Measurements from ENCODE around the gene SECTM1. TPM values are rescaled to one million over a fixed set of nuclear protein-coding genes. Genes with fewer than 3 reads are reported as not detected.

The SECTM1 gene
- total and polyA plus RNA-seq, 9 of the 15 experiments (the other 6 are each of a cell fraction or from before 2014, with no cell fraction given): 0.11 to 0.46 (median 0.18) TPM; not detected in 6

GRCh38 chr17:82272495-82273326, 60.9 kb downstream of the SECTM1 start (continued):
- TF ChIP-seq RBM15 (IDR thresholded peaks at IDR 0.05; ENCODE audit: insufficient read depth, low read length): no peak
- TF ChIP-seq U2AF2 (optimal IDR thresholded peaks at IDR 0.05; ENCODE audit: low read depth, low read length): no peak
- TF ChIP-seq ELF4 (CRISPR knock-in tag; IDR thresholded peaks at IDR 0.05): peak; percentile 44; the same call in 1 of the 2 replicates
- peak; percentile 51; the same call in 1 of the 2 replicates for TF ChIP-seq ZBTB17 (CRISPR knock-in tag; IDR thresholded peaks at IDR 0.05)
- TF ChIP-seq MNT (conservative IDR thresholded peaks at IDR 0.05): peak; percentile 85 to 88
- no peak for TF ChIP-seq HIVEP1 (CRISPR knock-in tag; IDR thresholded peaks at IDR 0.05)
- peak; percentile 65 to 74; a peak in 2 of 4 replicates for TF ChIP-seq FOXK2 (conservative IDR thresholded peaks at IDR 0.05 in 1 of 2, IDR thresholded peaks at IDR 0.05 in 1 of 2; ENCODE audit: low read depth in 2 of 2)
- TF ChIP-seq EGR1 (conservative IDR thresholded peaks at IDR 0.05): peak; percentile 59
- no peak for TF ChIP-seq PTRF (tag; IDR thresholded peaks at IDR 0.05)
- no peak for TF ChIP-seq MYNN (IDR thresholded peaks at IDR 0.05)
- TF ChIP-seq MYNN (CRISPR knock-in tag; IDR thresholded peaks at IDR 0.05): no peak
- no peak for TF ChIP-seq KLF13 (tag; IDR thresholded peaks at IDR 0.05; ENCODE audit: borderline replicate concordance, low read depth)
- no peak for TF ChIP-seq HOXB6 (CRISPR knock-in tag; IDR thresholded peaks at IDR 0.05; ENCODE audit: borderline replicate concordance)
- TF ChIP-seq ZFP30 (CRISPR knock-in tag; IDR thresholded peaks at IDR 0.05; ENCODE audit: borderline replicate concordance): no peak
- no peak for TF ChIP-seq ZNF592 (IDR thresholded peaks at IDR 0.05)
- peak; percentile 55 for TF ChIP-seq ATF4 (CRISPR knock-in tag; IDR thresholded peaks at IDR 0.05)
- TF ChIP-seq PTTG1 (tag; IDR thresholded peaks at IDR 0.05; ENCODE audit: low read depth): no peak
- peak; percentile 26 to 32; a peak in 1 of 4 replicates for TF ChIP-seq MAZ (CRISPR knock-in tag; conservative IDR thresholded peaks at IDR 0.05 in 1 of 2, IDR thresholded peaks at IDR 0.05 in 1 of 2)
- no peak for TF ChIP-seq EZH2 (IDR thresholded peaks at IDR 0.05; ENCODE audit: borderline replicate concordance, low read depth, low read length)
- no peak for TF ChIP-seq NR3C1 (CRISPR knock-in tag; IDR thresholded peaks at IDR 0.05)
- TF ChIP-seq ZNF324 (CRISPR knock-in tag; IDR thresholded peaks at IDR 0.05): 0 out of 2 replicates have a peak, but pooled peaks have one; percentile 17
- peak; percentile 88 for TF ChIP-seq PCBP1 (IDR thresholded peaks at IDR 0.05; ENCODE audit: low read depth, low read length, poor library complexity, severe bottlenecking)
